Spinal cord (tissue), 10 donors: ENCODE data around the gene WTIP. TPM values are rescaled to one million over a fixed set of nuclear protein-coding genes. Genes with fewer than 3 reads are reported as not detected.
"Not testable (repeated sequence)": the region's sequence is repeated elsewhere in the genome, so short reads cannot be mapped to it uniquely, and the experiment has no call there.

Experiments
- DNase-seq, 6 donors: peaks; one replicate each; pipeline versions ENCODE4 v3.0.0 to v3.0.0-alpha.2; 2013 to 2015; ENCODE audit warnings: low spot score in 6 of 6, low read depth in 4 of 6
- H3K27ac ChIP-seq: one replicate; pipeline ENCODE4 v1.5.1; 2013; ENCODE audit warnings: low read depth, low read length, control low read depth
- H3K27me3 ChIP-seq: one replicate; pipeline ENCODE4 v1.6.1; 2013; ENCODE audit warnings: low read length; ENCODE audit not compliant: control insufficient read depth, insufficient read depth
- H3K36me3 ChIP-seq: one replicate; pipeline ENCODE4 v1.6.1; 2013; ENCODE audit warnings: low read length; ENCODE audit not compliant: control insufficient read depth, insufficient read depth
- H3K4me1 ChIP-seq: one replicate; pipeline ENCODE4 v1.6.1; 2013; ENCODE audit warnings: low read length; ENCODE audit not compliant: control insufficient read depth, insufficient read depth
- H3K4me3 ChIP-seq: one replicate; pipeline ENCODE4 v1.5.1; 2013; ENCODE audit warnings: low read depth, low read length, control low read depth
- H3K9me3 ChIP-seq: one replicate; pipeline ENCODE4 v1.6.1; 2013; ENCODE audit warnings: low read length; ENCODE audit not compliant: control insufficient read depth, insufficient read depth
- WGBS: methylation state at CpG from one replicate; pipeline ENCODE4 v1.1.5; 2013; ENCODE audit warnings: missing lambda C conversion rate; ENCODE audit not compliant: insufficient coverage; 5-methylcytosine and 5-hydroxymethylcytosine counted together
- polyA plus RNA-seq, 2 donors: library from polyadenylated mRNA; unstranded; fragments of 120-200 nt; gene quantifications; one replicate each; pipeline ENCODE4 v1.2.1, GENCODE V29; 2013; ENCODE audit not compliant: insufficient read length in 2 of 2
- total RNA-seq, 2 donors: library from RNA; depleted of rRNA in 1 of 2; stranded (reverse); fragments of 120-200 nt in 1 of 2; fragments of >200 nt in 1 of 2; gene quantifications; one replicate each; pipeline versions ENCODE4 v1.2.3 to v1.2.4, GENCODE V29; 2013 to 2014
- donor health status: healthy.

Gene WTIP
- total and polyA plus RNA-seq, 4 donors, result 17.3 to 39.9 (median 32.2) TPM

DNA sequence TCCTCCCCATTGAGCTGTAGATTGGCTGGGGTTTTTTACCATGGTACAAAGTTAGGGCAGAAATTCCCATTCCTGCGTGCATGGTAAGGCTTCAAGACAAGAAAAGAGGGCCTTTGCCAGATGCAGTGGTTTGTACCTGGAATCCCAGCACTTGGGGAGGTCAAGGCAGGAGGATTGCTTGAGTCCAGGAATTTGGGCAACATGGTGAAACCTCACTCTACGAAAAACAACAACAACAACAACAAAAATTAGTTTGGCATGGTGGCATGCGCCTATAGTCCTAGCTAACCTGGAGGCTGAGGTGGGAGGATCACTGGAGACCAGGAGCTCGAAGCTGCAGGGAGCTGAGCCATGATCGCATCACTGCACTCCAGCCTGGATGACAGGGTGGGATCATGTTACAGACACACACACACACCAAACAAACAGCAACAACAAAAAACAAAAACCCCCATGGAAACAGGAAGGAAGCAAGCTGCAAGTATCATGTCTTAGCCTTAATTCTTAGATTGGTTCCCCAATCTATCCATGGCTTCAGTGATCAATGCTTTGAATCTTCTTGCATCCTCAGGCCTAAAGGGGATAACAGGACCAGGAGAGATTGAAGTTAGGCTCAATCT lies 5.5 kb upstream of the WTIP start:
- Histone ChIP-seq H3K36me3 (peaks cover 16% of the 10 kb centered on the region), H3K4me1 (peaks cover 9% of the 10 kb centered on the region), H3K27ac (no peak overlapping the region), H3K9me3 (no peaks in the 10 kb centered on the region), H3K27me3 (no peaks in the 10 kb centered on the region), H3K4me3 (no peak overlapping the region)
- 100% methylated on average over 3 of the region's 5 CpGs for WGBS
- DNase-seq, result no peak

DNA sequence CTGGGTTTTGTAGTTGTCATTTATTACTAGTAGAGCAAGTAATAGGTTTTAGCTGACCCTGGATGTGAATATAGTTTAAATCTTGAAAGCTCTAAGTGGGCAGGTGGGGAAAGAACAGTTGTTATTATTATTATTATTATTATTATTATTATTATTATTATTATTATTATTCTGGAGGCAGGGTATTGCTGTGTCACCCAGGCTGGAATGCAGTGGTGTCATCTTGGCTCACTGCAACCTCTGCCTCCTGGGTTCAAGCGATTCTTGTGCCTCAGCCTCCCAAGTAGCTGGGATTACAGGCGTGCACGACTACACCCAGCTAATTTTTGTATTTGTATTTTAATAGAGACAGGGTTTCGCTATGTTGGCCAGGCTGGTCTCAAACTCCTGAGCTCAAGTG lies 3.1 kb upstream of the WTIP start:
- not testable (repeated sequence) for H3K27me3 ChIP-seq, H3K9me3 ChIP-seq, DNase-seq, H3K4me3 ChIP-seq, H3K27ac ChIP-seq, H3K36me3 ChIP-seq
- peaks cover 21% of the 10 kb centered on the region for H3K4me1 ChIP-seq
- WGBS, result 100% methylated on average over 2 of the region's 4 CpGs

GRCh38 chr19:34479396-34479795 lies 2.2 kb upstream of the WTIP start:
- H3K36me3 ChIP-seq, result peaks cover 4% of the 10 kb centered on the region
- no peaks in the 10 kb centered on the region for H3K9me3 ChIP-seq
- H3K4me1 ChIP-seq, result peaks cover 29% of the 10 kb centered on the region
- no peak for DNase-seq
- no CpG with 5 or more reads among the region's 7 CpGs for WGBS
- H3K27ac ChIP-seq, result no peak overlapping the region
- no peak overlapping the region for H3K4me3 ChIP-seq
- no peaks in the 10 kb centered on the region for H3K27me3 ChIP-seq

GRCh38 chr19:34480491-34480890 lies 1.1 kb upstream of the WTIP start:
- Histone ChIP-seq H3K27ac (peak overlapping the region; percentile 95), H3K27me3 (no peaks in the 10 kb centered on the region), H3K36me3 (peaks cover 4% of the 10 kb centered on the region), H3K4me1 (peaks cover 31% of the 10 kb centered on the region), H3K4me3 (peak overlapping the region; percentile 45), H3K9me3 (no peaks in the 10 kb centered on the region)
- WGBS, result 65% methylated on average over 15 of the region's 19 CpGs
- DNase-seq, result no peak

GRCh38 chr19:34481861-34482379 lies 362 bp downstream of the WTIP start:
- Histone ChIP-seq H3K4me3 (no peak overlapping the region), H3K36me3 (peaks cover 12% of the 10 kb centered on the region), H3K9me3 (no peaks in the 10 kb centered on the region), H3K4me1 (peaks cover 31% of the 10 kb centered on the region), H3K27ac (no peak overlapping the region), H3K27me3 (no peaks in the 10 kb centered on the region)
- peak in 1 of 6 donors; percentile 9 for DNase-seq
- under 1% methylated on average over 84 of the region's 84 CpGs for WGBS

GRCh38 chr19:34482380-34483250 lies 1.1 kb downstream of the WTIP start:
- peak in 2 of 6 donors; percentile 49 to 60 for DNase-seq
- H3K9me3 ChIP-seq, result no peaks in the 10 kb centered on the region
- peaks cover 31% of the 10 kb centered on the region for H3K4me1 ChIP-seq
- peaks cover 15% of the 10 kb centered on the region for H3K36me3 ChIP-seq
- under 1% methylated on average over 61 of the region's 72 CpGs for WGBS
- H3K27ac ChIP-seq, result peak overlapping the region; percentile 40
- H3K27me3 ChIP-seq, result no peaks in the 10 kb centered on the region
- H3K4me3 ChIP-seq, result peak overlapping the region; percentile 62

DNA sequence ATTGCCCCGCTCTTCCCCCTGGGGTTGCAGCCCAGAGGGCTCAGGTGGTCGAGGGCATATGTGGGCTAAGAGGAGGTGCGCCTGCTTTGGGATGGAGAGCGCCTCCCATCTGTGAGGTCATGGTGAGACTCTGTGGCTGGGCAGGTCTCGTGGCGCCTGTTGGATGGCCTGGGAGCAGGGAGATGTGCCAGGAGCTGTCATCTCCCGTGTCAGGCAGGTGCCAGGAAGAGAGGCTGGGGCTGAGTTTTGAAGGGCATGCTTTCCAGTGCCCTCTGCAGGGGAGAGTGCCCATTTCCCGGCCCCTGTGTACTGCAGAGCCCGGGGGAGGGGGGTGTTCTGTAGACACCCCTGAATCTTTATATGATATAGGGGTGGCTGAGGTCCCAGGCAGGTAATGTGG lies 2.8 kb downstream of the WTIP start:
- no peak for DNase-seq
- WGBS, result 87% methylated on average over 8 of the region's 9 CpGs
- no peaks in the 10 kb centered on the region for H3K9me3 ChIP-seq
- H3K27ac ChIP-seq, result no peak overlapping the region
- no peak overlapping the region for H3K4me3 ChIP-seq
- peaks cover 17% of the 10 kb centered on the region for H3K36me3 ChIP-seq
- H3K27me3 ChIP-seq, result no peaks in the 10 kb centered on the region
- peaks cover 31% of the 10 kb centered on the region for H3K4me1 ChIP-seq

DNA sequence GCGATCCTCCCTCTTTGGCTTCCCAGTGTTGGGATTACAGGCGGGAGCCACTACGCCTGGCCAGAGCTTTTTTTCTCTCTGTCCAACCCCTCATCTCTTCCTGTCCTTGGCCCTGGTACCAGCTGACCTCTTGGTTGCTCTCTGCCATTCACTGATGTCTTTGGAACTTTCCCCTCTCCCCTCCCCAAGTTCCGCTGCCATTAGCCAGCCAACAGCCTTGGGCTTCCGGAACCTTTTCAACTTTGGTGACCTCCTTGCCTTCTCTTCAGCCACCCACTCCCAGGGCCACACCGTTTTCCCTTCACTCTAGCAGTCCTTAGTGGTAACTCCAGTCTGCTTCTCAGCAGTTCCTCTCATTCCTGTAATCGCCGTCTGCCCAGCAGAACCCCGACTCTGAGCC lies 4.3 kb downstream of the WTIP start:
- WGBS, result 88% methylated on average over 9 of the region's 9 CpGs
- H3K27ac ChIP-seq, result no peak overlapping the region
- H3K27me3 ChIP-seq, result no peaks in the 10 kb centered on the region
- no peaks in the 10 kb centered on the region for H3K9me3 ChIP-seq
- DNase-seq, result no peak
- peaks cover 27% of the 10 kb centered on the region for H3K36me3 ChIP-seq
- no peak overlapping the region for H3K4me3 ChIP-seq
- H3K4me1 ChIP-seq, result peaks cover 25% of the 10 kb centered on the region

GRCh38 chr19:34487651-34488051 lies 6.1 kb downstream of the WTIP start:
- H3K36me3 ChIP-seq, result peaks cover 39% of the 10 kb centered on the region
- WGBS, result 85% methylated on average over 5 of the region's 7 CpGs
- no peaks in the 10 kb centered on the region for H3K9me3 ChIP-seq
- no peak for DNase-seq
- H3K27ac ChIP-seq, result no peak overlapping the region
- no peaks in the 10 kb centered on the region for H3K27me3 ChIP-seq
- peaks cover 18% of the 10 kb centered on the region for H3K4me1 ChIP-seq
- H3K4me3 ChIP-seq, result no peak overlapping the region
